G401 (cell line): ENCODE measurements around the gene HPSE. TPM values are rescaled to one million over a fixed set of nuclear protein-coding genes. Genes with fewer than 3 reads are reported as not detected.
"Not testable (repeated sequence)": the region's sequence is repeated elsewhere in the genome, so short reads cannot be mapped to it uniquely, and the experiment has no call there.

Experiments
- DNase-seq: peaks from one replicate; pipeline ENCODE4 v3.0.0-alpha.2; 2015; ENCODE audit warnings: low spot score
- in situ Hi-C: cut with HindIII; loops from 2 replicates; pipeline ENCODE4 v1.10.0; 2016; ENCODE audit warnings: low sequenced_read_pairs, mixed read lengths
- total RNA-seq: library from RNA; depleted of rRNA; stranded (reverse); fragments of >200 nt; shearing (Covaris generic); gene quantifications from 2 replicates; pipeline ENCODE4 v1.2.3, GENCODE V29; 2014

The HPSE gene
- total RNA-seq, 1 experiment from 2014 or later: 1.3 TPM

- no peak for DNase-seq
- in situ Hi-C loops: no loop called here
These were observed 6.2 kb upstream of the HPSE start for GRCh38 chr4:83340692-83341343.

DNA sequence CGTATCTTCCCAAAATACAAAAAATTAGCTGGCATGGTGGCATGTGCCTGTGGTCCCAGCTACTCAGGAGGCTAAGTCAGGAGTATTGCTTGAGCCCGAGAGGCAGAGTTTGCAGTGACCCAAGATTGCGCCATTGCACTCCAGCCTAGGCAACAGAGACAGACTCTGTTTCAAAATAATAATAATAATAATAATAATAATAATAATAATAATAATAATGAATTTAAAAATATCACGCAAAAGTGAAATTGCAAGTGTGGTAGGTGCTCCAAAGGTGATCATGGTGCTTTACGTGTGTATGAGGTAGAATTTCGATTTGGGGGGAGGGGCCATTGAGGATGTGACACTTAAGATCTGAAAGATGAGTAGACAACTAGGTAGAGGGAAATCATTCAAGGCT, 4.9 kb upstream of the HPSE start:
- DNase-seq: no peak
- in situ Hi-C loops: no loop called here

GRCh38 chr4:83335701-83336100, 1.1 kb upstream of the HPSE start:
- in situ Hi-C loops: no loop called here
- DNase-seq: no peak

DNA sequence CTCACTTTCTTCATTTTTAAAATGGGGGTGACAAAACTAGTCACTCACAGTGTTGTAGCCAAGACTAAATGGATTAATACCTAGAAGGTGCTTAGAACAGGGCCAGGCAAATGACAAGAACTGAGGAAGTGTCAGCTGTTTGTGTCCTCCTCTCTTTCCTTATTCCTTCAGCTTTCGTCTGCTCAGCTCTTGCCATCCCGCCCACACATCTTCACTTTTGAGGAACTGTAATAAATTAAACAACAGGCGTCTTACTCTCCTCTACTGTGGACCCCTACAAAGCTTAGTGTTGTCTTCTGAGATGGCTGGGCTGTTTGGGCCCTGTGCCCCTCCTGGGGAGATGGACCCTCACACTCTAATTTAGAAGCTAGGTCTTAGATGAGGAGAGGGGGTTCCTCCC, 2.7 kb downstream of the HPSE start:
- DNase-seq: no peak
- in situ Hi-C loops: no loop called here

GRCh38 chr4:83329521-83330110, 5.0 kb downstream of the HPSE start:
- in situ Hi-C loops: no loop called here
- DNase-seq: no peak

DNA sequence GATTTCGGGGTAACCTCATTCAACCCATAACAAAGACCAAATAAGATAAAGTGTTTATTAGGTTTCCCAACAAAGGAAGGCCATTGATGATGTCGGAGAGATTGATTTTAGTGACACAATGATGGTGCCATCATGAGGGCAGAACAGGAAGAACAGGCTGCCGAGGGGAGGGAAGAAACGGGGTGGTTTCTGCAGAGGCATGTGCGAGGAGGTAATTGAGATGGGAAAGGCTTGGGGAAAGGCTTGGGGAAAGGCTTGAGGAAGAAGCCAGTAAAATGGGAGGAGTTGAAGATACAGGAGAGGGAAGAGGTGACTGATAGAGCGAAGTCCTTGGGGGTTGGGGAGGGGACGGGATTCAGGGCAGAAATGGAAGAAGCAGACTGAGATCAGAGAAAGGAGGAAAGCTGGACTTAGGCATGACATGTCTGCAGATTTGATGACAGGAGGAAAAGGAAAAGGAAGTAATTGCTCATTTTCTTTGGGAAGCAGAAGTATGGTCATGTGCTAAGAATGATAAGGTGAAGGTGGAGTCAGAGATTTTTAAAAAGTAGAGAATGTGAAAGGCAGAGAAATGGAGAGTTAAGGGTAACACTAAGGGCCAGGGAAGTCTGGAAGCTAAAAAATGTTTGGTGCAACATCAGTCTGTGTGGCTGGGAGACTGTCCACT, 6.0 kb downstream of the HPSE start:
- in situ Hi-C loops: no loop called here
- DNase-seq: no peak

DNA sequence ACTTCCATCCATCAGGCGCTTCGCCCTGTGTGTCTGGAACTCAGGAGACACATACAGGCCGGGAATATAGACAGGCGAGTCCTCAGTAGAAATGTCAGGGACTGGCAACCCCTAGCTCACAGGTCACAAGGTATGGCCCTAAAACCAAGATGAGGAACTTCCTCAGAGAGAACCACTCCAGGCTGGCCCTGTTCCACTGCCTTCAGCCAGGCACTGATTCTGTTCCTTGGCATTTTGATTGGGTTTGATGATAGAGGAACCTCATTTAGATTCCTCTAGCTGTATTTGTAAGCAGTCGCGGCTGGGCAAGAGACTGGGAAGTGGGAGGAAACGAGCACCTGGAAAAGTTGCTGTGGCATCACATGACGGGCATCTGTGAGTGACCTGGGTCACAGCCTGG, 8.1 kb downstream of the HPSE start:
- DNase-seq: no peak
- in situ Hi-C loops: no loop called here

- in situ Hi-C loops, DNase-seq: not testable (repeated sequence)
These were observed 9.3 kb downstream of the HPSE start for GRCh38 chr4:83325306-83325705.

- in situ Hi-C loops: no loop called here
- DNase-seq: no peak
These were observed 11.5 kb downstream of the HPSE start for GRCh38 chr4:83323136-83323535.

GRCh38 chr4:83320548-83320947, 14.1 kb downstream of the HPSE start:
- in situ Hi-C loops: no loop called here
- no peak for DNase-seq

- in situ Hi-C loops: no loop called here
- DNase-seq: no peak
These were observed 16.0 kb downstream of the HPSE start for GRCh38 chr4:83318666-83319065.

DNA sequence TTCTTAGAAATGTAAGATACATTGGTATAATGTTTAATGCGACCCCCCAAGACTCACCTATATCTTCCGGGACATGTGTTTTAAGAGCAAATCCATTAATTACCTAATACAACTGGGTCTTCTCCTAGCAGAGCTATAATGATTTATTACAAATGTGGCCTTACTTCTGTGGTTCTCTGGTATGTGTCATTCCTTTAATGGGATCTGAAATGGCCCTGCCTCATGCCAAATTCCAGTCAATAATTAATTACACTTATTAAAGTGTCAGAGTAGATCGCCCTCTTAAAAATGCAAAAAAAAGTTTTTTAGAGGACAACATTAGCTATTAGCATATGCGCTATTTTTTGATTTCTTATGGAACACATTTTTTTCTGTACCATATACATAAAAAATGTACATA, 17.0 kb downstream of the HPSE start:
- DNase-seq: no peak
- in situ Hi-C loops: no loop called here

DNA sequence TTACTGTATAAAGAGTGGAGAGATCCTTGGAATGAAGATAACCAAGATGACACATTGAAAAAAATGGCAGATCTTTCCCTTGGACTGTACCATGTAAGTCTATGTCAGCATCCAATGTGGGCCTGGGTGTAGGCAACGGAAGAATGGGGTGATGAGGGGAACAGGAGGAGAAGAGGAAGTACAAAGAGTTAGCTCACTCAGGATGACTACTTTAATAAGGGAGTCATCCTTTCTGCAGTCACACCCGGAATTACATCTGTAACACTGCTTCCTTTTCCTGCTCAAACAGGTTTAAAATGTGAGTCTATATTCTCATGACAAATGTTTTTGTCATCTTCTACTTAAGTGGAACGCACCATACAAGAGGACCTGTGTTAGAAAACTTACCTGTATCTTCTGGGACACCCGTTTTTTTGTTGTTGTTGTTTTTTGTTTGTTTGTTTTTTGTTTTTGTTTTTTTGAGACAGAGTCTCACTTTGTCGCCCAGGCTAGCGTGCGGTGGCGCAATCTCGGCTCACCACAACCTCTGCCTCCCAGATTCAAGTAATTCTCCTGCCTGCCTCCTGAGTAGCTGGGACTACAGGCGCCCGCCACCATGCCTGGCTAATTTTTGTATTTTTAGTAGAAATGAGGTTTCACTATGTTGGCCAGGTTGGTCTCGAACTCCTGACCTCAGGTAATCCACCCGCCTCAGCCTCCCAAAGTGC, 18.0 kb downstream of the HPSE start:
- no peak for DNase-seq
- in situ Hi-C loops: no loop called here

DNA sequence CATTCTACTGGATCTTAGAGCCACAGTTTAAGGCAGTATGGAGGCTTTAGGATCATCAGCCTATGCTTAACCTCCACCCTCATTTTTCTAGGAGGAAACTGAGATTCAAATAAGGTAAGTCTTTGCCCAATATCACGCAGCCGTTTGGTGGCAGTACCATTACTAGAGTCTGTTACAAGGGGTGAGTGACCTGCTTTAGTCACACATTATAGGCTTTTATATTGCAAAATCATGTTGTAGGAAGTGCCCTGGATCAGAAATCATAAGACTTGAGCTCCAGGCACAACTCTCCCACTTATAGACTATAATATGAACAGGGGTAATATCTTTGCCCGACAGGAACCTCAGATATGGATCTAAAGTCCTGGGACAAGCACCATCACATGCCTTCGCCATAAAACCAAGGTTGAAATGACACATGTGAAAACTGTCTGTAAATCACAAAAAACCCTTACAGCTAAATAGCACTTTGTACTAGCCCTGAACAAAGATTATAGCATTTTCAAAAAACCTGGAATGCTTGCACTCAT, 19.2 kb downstream of the HPSE start:
- no peak for DNase-seq
- in situ Hi-C loops: no loop called here

- no peak for DNase-seq
- in situ Hi-C loops: no loop called here
These were observed 26.0 kb downstream of the HPSE start for GRCh38 chr4:83308672-83309071.

DNA sequence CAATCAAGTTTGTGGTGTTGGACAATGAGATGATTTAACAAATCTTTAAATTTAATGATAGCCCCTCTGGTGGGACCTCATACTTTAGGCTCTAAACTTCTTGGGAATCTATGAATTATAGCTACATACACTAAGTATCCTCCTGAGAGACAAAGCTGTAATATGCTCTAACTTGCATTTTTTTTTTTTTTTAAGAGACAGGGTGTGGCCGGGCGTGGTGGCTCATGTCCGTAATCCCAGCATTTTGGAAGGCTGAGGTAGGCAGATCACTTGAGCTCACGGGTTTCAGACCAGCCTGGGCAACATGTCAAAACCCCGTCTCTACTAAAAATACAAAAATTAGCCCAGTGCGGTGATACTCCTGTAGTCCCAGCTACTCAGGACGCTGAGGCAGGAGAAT, 26.7 kb downstream of the HPSE start:
- in situ Hi-C loops: no loop called here
- DNase-seq: no peak

GRCh38 chr4:83305187-83305586, 29.5 kb downstream of the HPSE start:
- no peak for DNase-seq
- in situ Hi-C loops: no loop called here

DNA sequence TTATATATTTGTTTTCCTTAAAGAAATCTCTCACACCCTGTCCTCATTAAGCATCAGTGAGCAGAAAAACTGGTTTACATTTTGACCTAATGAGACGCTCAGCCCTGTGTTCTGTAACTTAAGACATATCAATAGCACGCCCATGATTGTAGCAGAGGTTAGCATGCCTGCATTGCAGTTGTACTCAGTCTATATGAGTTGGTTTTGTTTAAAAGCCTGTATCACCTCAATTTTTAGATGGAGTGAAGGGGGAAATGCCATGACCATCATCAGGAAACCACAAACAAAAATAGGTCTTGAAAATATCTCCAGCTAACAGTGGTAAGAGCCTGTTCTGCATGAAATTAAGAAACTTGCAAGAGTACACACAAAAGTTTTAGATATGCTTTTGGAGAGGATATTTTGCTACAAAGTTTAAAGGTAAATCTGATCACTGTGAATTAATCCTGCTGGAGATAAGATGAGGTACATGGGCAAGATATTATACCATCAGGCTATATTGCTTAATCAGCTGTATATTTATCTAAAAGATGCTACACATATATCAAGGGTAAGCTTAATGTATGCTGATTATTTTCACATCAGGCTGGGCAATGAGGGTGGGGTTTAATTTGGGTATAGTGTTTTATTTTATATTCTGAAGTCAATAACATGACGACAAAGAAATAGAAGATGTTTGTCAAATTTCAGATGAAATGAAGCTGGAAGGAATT, 36.9 kb downstream of the HPSE start:
- no peak for DNase-seq
- in situ Hi-C loops: no loop called here

DNA sequence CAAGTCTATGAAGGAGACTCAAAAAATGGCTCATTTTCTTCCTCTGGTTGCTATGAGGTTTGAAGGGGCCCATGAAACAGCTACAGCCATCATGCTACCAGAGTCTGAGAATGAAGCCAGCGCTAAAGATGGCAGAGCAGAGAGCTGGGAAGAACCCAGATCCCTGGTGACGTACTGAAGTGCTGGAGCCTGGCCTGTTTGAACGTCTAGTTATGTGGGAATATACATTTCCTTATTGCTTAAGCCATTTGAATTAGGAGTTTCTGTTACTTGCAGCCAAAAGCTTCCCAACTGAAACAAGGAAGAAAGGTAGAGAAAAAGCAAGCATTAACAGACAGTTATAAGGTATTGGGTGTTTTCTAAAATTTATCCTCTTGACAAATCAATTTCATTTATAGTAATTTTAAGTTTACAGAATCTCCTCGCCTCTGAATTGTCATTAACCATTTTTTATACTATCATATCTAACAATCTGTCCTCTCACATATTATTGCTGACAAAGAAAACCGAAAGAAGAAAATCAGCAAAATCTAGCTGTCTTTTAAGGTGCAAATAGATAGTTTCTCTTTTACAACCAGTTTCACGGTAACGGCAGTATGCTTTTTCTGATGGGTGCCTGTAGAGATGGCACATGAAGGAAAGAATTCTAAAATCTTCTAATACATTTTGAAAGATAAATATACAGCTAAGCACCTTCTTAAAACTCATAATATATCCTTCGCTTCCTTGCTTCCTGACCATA, 41.2 kb downstream of the HPSE start:
- no peak for DNase-seq
- in situ Hi-C loops: no loop called here
